H1 (cell line): ENCODE measurements around the gene TMEM235. TPM values are rescaled to one million over a fixed set of nuclear protein-coding genes. Genes with fewer than 3 reads are reported as not detected.

Experiments used
- CTCF ChIA-PET: fragments of 300-600 bp; sonication (Branson Sonifier 250); formaldehyde crosslinking; loops from one replicate; lab custom pipeline; 2021; ENCODE audit not compliant: partially characterized antibody; lab: Charles Lee
- POLR2A ChIA-PET: fragments of 300-600 bp; sonication (Branson Sonifier 250); formaldehyde crosslinking; loops from one replicate; lab custom pipeline; 2021; ENCODE audit warnings: inconsistent platforms; ENCODE audit not compliant: partially characterized antibody; lab: Charles Lee
- DNase-seq, 2 experiments: peaks; one replicate each; pipeline versions ENCODE4 v3.0.0 to v3.0.0-alpha.2; 2010 to 2022; ENCODE audit warnings: low spot score in 2 of 2, low read depth in 1 of 2, mixed read lengths in 1 of 2
- FAIRE-seq: peaks from 2 replicates; lab custom pipeline; 2011; peaks lifted over from hg19 to GRCh38; lab: Jason Lieb, UNC
- H2AFZ ChIP-seq: 2 replicates; pipeline ENCODE4 v1.8.1; 2012; ENCODE audit warnings: low read length, inconsistent platforms
- H2AK5ac ChIP-seq: 2 replicates; pipeline ENCODE4 v1.6.1; 2013; ENCODE audit warnings: low read depth, low read length
- H2BK120ac ChIP-seq: replicated peaks from 2 replicates; pipeline ENCODE3; 2013; ENCODE audit warnings: low read depth, low read length, inconsistent platforms
- H2BK12ac ChIP-seq: 2 replicates; pipeline ENCODE4 v1.6.1; 2013; ENCODE audit warnings: low read depth, low read length
- H2BK15ac ChIP-seq: 2 replicates; pipeline ENCODE4 v1.6.1; 2013; ENCODE audit warnings: low read length
- H2BK20ac ChIP-seq: 2 replicates; pipeline ENCODE4 v1.6.1; 2013; ENCODE audit warnings: low read length
- H2BK5ac ChIP-seq: 2 replicates; pipeline ENCODE4 v1.6.1; 2013; ENCODE audit warnings: low read depth, low read length
- H3K14ac ChIP-seq: 2 replicates; pipeline ENCODE4 v1.6.1; 2013; ENCODE audit warnings: inconsistent platforms; ENCODE audit not compliant: insufficient read length
- H3K18ac ChIP-seq: 2 replicates; pipeline ENCODE4 v1.6.1; 2013; ENCODE audit warnings: low read length; ENCODE audit errors: extremely low read depth
- H3K23ac ChIP-seq: 2 replicates; pipeline ENCODE4 v1.6.1; 2013; ENCODE audit warnings: inconsistent platforms; ENCODE audit not compliant: insufficient read length
- H3K23me2 ChIP-seq: 2 replicates; pipeline ENCODE4 v1.6.1; 2013; ENCODE audit warnings: low read depth, low read length
- H3K27ac ChIP-seq: 2 replicates; pipeline ENCODE4 v1.6.1; 2011; ENCODE audit warnings: low read depth, low read length, inconsistent platforms
- H3K27me3 ChIP-seq, 4 experiments: replicated peaks in 1 of 4; 1 replicate in 1 of 4; 2 replicates in 3 of 4; pipeline versions ENCODE4 v1.6.1 to v1.8.1; 2011 to 2013; ENCODE audit warnings: low read length in 3 of 4, mild to moderate bottlenecking in 3 of 4, inconsistent platforms in 2 of 4, mixed read lengths in 2 of 4, moderate library complexity in 1 of 4; ENCODE audit not compliant: control insufficient read depth in 3 of 4, insufficient read depth in 3 of 4; ENCODE audit errors: extremely low read depth in 1 of 4
- H3K36me3 ChIP-seq, 4 experiments: 2 replicates each; pipeline versions ENCODE4 v1.6.1 to v1.8.1; 2011 to 2013; ENCODE audit warnings: mild to moderate bottlenecking in 4 of 4, low read length in 3 of 4, moderate library complexity in 2 of 4, control low read depth in 1 of 4, inconsistent platforms in 1 of 4; ENCODE audit not compliant: insufficient read depth in 4 of 4, control insufficient read depth in 2 of 4
- H3K4ac ChIP-seq: replicated peaks from 2 replicates; pipeline ENCODE3; 2013; ENCODE audit warnings: low read length, low read depth, mixed read lengths, inconsistent platforms; ENCODE audit not compliant: insufficient read length
- H3K4me1 ChIP-seq, 4 experiments: replicated peaks in 1 of 4; 1 replicate in 1 of 4; 2 replicates in 3 of 4; pipeline versions ENCODE4 v1.6.1 to v1.8.1; 2011 to 2013; ENCODE audit warnings: low read length in 3 of 4, inconsistent platforms in 2 of 4, mixed read lengths in 1 of 4; ENCODE audit not compliant: insufficient read depth in 4 of 4, control insufficient read depth in 3 of 4
- H3K4me2 ChIP-seq, 2 experiments: 2 replicates each; pipeline versions ENCODE4 v1.6.1 to v1.8.1; 2011 to 2013; ENCODE audit warnings: low read depth in 2 of 2, low read length in 2 of 2, control low read depth in 1 of 2, inconsistent platforms in 1 of 2, mild to moderate bottlenecking in 1 of 2; ENCODE audit not compliant: insufficient read depth in 1 of 2
- H3K4me3 ChIP-seq, 4 experiments: fragments of 200-600, 300-600 bp in 1 of 4; sonication (generic), shearing (Covaris generic), sonication (Bioruptor Twin) in 1 of 4; 2 replicates each; pipeline versions ENCODE4 v1.5.1 to v1.8.1; 2011 to 2016; ENCODE audit warnings: low read length in 4 of 4, low read depth in 3 of 4, control low read depth in 2 of 4, inconsistent platforms in 2 of 4, mild to moderate bottlenecking in 2 of 4, mixed read lengths in 1 of 4, moderate library complexity in 1 of 4; ENCODE audit not compliant: insufficient read depth in 2 of 4; ENCODE audit errors: extremely low read depth in 1 of 4
- H3K56ac ChIP-seq: replicated peaks from 2 replicates; pipeline ENCODE3; 2013; ENCODE audit warnings: low read depth, mild to moderate bottlenecking, mixed read lengths, low read length, inconsistent platforms; ENCODE audit not compliant: insufficient read length
- H3K79me1 ChIP-seq: 2 replicates; pipeline ENCODE4 v1.6.1; 2013; ENCODE audit warnings: low read depth, low read length, control low read depth
- H3K79me2 ChIP-seq, 2 experiments: 2 replicates each; pipeline versions ENCODE4 v1.6.1 to v1.8.1; 2012 to 2013; ENCODE audit warnings: low read length in 2 of 2, mild to moderate bottlenecking in 2 of 2, inconsistent platforms in 1 of 2; ENCODE audit not compliant: insufficient read depth in 2 of 2, control insufficient read depth in 1 of 2
- H3K9ac ChIP-seq, 4 experiments: replicated peaks in 1 of 4; 1 replicate in 1 of 4; 2 replicates in 3 of 4; pipeline versions ENCODE4 v1.6.1 to v1.8.1; 2011 to 2013; ENCODE audit warnings: low read depth in 3 of 4, low read length in 3 of 4, control low read depth in 2 of 4, mild to moderate bottlenecking in 2 of 4, moderate library complexity in 2 of 4, inconsistent platforms in 1 of 4; ENCODE audit errors: extremely low read depth in 1 of 4
- H3K9me3 ChIP-seq, 2 experiments: 2 replicates each; pipeline versions ENCODE4 v1.6.1 to v1.8.1; 2012 to 2013; ENCODE audit warnings: mild to moderate bottlenecking in 2 of 2, moderate library complexity in 2 of 2, control low read depth in 1 of 2, inconsistent platforms in 1 of 2, low read depth in 1 of 2, low read length in 1 of 2, mixed read lengths in 1 of 2; ENCODE audit not compliant: insufficient read depth in 2 of 2
- H4K20me1 ChIP-seq, 2 experiments: replicated peaks in 1 of 2; 2 replicates each; pipeline versions ENCODE3 to v1.8.1; 2011 to 2013; ENCODE audit warnings: inconsistent platforms in 2 of 2, low read length in 2 of 2, mild to moderate bottlenecking in 1 of 2; ENCODE audit not compliant: insufficient read depth in 2 of 2, control insufficient read depth in 1 of 2
- H4K5ac ChIP-seq: 2 replicates; pipeline ENCODE4 v1.6.1; 2013; ENCODE audit warnings: low read length, low read depth, mixed read lengths, inconsistent platforms; ENCODE audit not compliant: insufficient read length
- H4K8ac ChIP-seq: 2 replicates; pipeline ENCODE4 v1.8.0; 2013; ENCODE audit warnings: mild to moderate bottlenecking, moderate library complexity, low read length, inconsistent platforms; ENCODE audit not compliant: insufficient read depth; ENCODE audit errors: extremely low read depth
- H4K91ac ChIP-seq: replicated peaks from 2 replicates; pipeline ENCODE3; 2013; ENCODE audit warnings: low read length, mixed read lengths, inconsistent platforms; ENCODE audit not compliant: insufficient read length
- EGR1 ChIP-seq: IDR thresholded peaks from 2 replicates; pipeline ENCODE4 v1.6.1; 2011; ENCODE audit warnings: low read depth, low read length, borderline replicate concordance
- SIN3A ChIP-seq, 2 experiments: IDR thresholded peaks in 1 of 2; conservative IDR thresholded peaks in 1 of 2; 2 replicates each; pipeline ENCODE4 v1.6.1; 2011 to 2012; ENCODE audit warnings: low read length in 2 of 2, improper control_type of control experiment in 1 of 2, low read depth in 1 of 2, mild to moderate bottlenecking in 1 of 2
- WGBS, 2 experiments: shearing (Covaris generic) in 1 of 2; methylation state at CpG; one replicate each; pipeline versions ENCODE4 v1.1.6 to v1.1.7; 2013 to 2015; ENCODE audit warnings: low lambda C conversion rate in 2 of 2, mixed read lengths in 2 of 2, inconsistent platforms in 1 of 2, low coverage in 1 of 2, missing lambda C conversion rate in 1 of 2; ENCODE audit not compliant: insufficient replicate concordance in 2 of 2, insufficient coverage in 1 of 2, insufficient read length in 1 of 2; ENCODE audit errors: extremely low coverage in 1 of 2, missing lambda C conversion rate in 1 of 2; 5-methylcytosine and 5-hydroxymethylcytosine counted together
- polyA plus RNA-seq, 7 experiments: library from polyadenylated mRNA; depleted of rRNA in 3 of 7; stranded (reverse) in 5 of 7; unstranded in 2 of 7; fragments of >200 nt in 5 of 7; fragments of 200-250 nt in 2 of 7; gene quantifications; 1 replicate in 5 of 7; 2 replicates in 1 of 7; 4 replicates in 1 of 7; pipeline versions ENCODE4 v1.2.1 to v1.2.3, GENCODE V29; 2011 to 2013; ENCODE audit warnings: missing spikeins in 2 of 7, mixed read lengths in 2 of 7
- total RNA-seq: library from RNA; stranded (reverse); fragmentation: NEBNext Ultra II Directional; extraction: Animal tissue kit (Norgen Biotek cat#: 25700); gene quantifications from 2 replicates; pipeline ENCODE4 v1.2.1, GENCODE V29; 2021

TMEM235 gene
- total and polyA plus RNA-seq, 2 of the 8 experiments (the other 6 are each of a cell fraction or from before 2014, with no cell fraction given), result 0.05 to 0.15 TPM

DNA sequence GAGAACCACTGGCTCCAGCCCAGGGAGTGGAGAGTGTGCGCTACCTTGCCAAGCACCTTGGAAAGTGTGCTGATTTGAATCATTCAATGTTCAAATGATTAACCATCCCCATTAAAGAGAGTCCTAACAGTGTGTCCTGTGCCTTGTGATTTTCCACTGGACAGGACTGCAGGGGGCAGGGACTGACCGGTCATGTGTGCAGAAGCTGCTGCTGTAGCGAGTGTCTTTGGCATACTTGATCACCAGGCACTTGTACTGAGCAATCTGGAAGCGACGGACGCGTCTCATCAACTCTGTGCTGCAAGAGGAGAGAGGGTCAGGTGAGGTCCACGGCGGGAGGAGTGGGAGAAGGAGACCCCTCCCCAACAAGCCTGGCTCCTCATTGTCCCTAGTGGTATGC, 46.6 kb upstream of the TMEM235 start:
- H3K4me3 ChIP-seq, result no peak overlapping the region; a peak in 1 of 8 replicates
- H4K8ac ChIP-seq, result no peak overlapping the region
- H3K79me2 ChIP-seq, result peaks cover 0 to 42% of the 10 kb centered on the region in 2 experiments; a peak in 3 of 4 replicates
- no peak overlapping the region for H2BK12ac ChIP-seq
- 89% methylated on average over 9 of the region's 9 CpGs; no CpG with 5 or more reads in 1 of the 2 experiments for WGBS, 2 experiments
- H3K27ac ChIP-seq, result no peak overlapping the region
- H2AK5ac ChIP-seq, result no peak overlapping the region
- no peak overlapping the region for H3K4ac ChIP-seq
- no peak overlapping the region for H3K56ac ChIP-seq
- FAIRE-seq (no peak), DNase-seq (no peak)
- no peak overlapping the region; the same call in 1 of the 2 replicates for H2BK5ac ChIP-seq
- no peaks in the 10 kb centered on the region for H3K9me3 ChIP-seq
- peaks cover 4% of the 10 kb centered on the region for H3K23me2 ChIP-seq
- ChIA-PET POLR2A (interaction anchor here (0.7 to 7.3 kb wide), 9 partner anchors 8 to 54 kb away, joined by 3 to 67 read pairs (median 6); no protein-coding TSS in a partner anchor), CTCF (interaction anchor here (1.9 to 6.9 kb wide), 3 partner anchors 9 to 50 kb away, joined by 5 to 76 read pairs (median 65); no protein-coding TSS in a partner anchor)
- no peak overlapping the region for H3K14ac ChIP-seq
- H3K18ac ChIP-seq, result no peak overlapping the region
- H2AFZ ChIP-seq, result no peak overlapping the region
- no peak overlapping the region for H2BK120ac ChIP-seq
- H4K20me1 ChIP-seq, result peaks cover 10% of the 10 kb centered on the region in 2 experiments
- TF ChIP-seq EGR1 (no peak), SIN3A (conservative IDR thresholded peaks at IDR 0.05 in 1 of 2, IDR thresholded peaks at IDR 0.05 in 1 of 2; ENCODE audit: low read depth in 1 of 2, low read length in 2 of 2) (no peak)
- no peak overlapping the region for H4K91ac ChIP-seq
- peaks cover 0 to 13% (median 5%) of the 10 kb centered on the region in 4 experiments; a peak in 6 of 7 replicates for H3K4me1 ChIP-seq
- no peak overlapping the region for H3K23ac ChIP-seq
- peaks cover 22 to 52% (median 36%) of the 10 kb centered on the region in 4 experiments for H3K36me3 ChIP-seq
- peak overlapping the region; percentile 45 to 80 for H3K4me2 ChIP-seq
- no peak overlapping the region for H4K5ac ChIP-seq
- H3K9ac ChIP-seq, result peak overlapping the region in 1 of 4 experiments; percentile 24; a peak in 1 of 7 replicates
- no peaks in the 10 kb centered on the region; a peak in 1 of 7 replicates for H3K27me3 ChIP-seq
- H2BK20ac ChIP-seq, result no peak overlapping the region
- H2BK15ac ChIP-seq, result no peak overlapping the region
- H3K79me1 ChIP-seq, result peaks cover 12% of the 10 kb centered on the region
